GM18505 (cell line): Measurements from ENCODE around the gene ICOSLG.
"Not testable (repeated sequence)": the region's sequence is repeated elsewhere in the genome, so short reads cannot be mapped to it uniquely, and the experiment has no call there.

Experiments
- ATAC-seq: cut with Tn5 transposase; IDR thresholded peaks from one replicate; pipeline ENCODE4 v1.9.1; 2021; ENCODE audit not compliant: unreplicated experiment
- POLR2A ChIP-seq: IDR thresholded peaks from 4 replicates; pipeline ENCODE4 v1.6.1; 2011; ENCODE audit warnings: borderline replicate concordance; ENCODE audit not compliant: insufficient read depth, insufficient read length; ENCODE audit errors: extremely low read depth

The ICOSLG gene

GRCh38 chr21:44260066-44260465, 19.3 kb upstream of the ICOSLG start:
- ATAC-seq: no peak
- no peak for TF ChIP-seq POLR2A

- no peak for TF ChIP-seq POLR2A
- ATAC-seq: no peak
Observed at GRCh38 chr21:44259082-44259705, 18.5 kb upstream of the ICOSLG start.

GRCh38 chr21:44258056-44258725, 17.4 kb upstream of the ICOSLG start:
- TF ChIP-seq POLR2A: no peak
- ATAC-seq: no peak

GRCh38 chr21:44255511-44255981, 14.8 kb upstream of the ICOSLG start:
- TF ChIP-seq POLR2A: no peak
- ATAC-seq: no peak

- TF ChIP-seq POLR2A: no peak
- ATAC-seq: no peak
Observed at GRCh38 chr21:44253832-44254710, 13.3 kb upstream of the ICOSLG start.

- ATAC-seq: not testable (repeated sequence)
Observed at GRCh38 chr21:44249204-44250037, 8.7 kb upstream of the ICOSLG start.

GRCh38 chr21:44247904-44248303, 7.2 kb upstream of the ICOSLG start:
- not testable (repeated sequence) for ATAC-seq

GRCh38 chr21:44243980-44244379, 3.2 kb upstream of the ICOSLG start:
- ATAC-seq: peak; percentile 45

GRCh38 chr21:44241281-44241680, 538 bp upstream of the ICOSLG start:
- peak; percentile 30 for ATAC-seq

GRCh38 chr21:44240353-44240752, 390 bp downstream of the ICOSLG start:
- peak; percentile 6 for ATAC-seq

GRCh38 chr21:44229561-44229960, 11.2 kb downstream of the ICOSLG start:
- ATAC-seq: not testable (repeated sequence)

GRCh38 chr21:44228109-44228508, 12.6 kb downstream of the ICOSLG start:
- not testable (repeated sequence) for ATAC-seq

GRCh38 chr21:44227614-44228013, 13.1 kb downstream of the ICOSLG start:
- ATAC-seq: not testable (repeated sequence)

- ATAC-seq: not testable (repeated sequence)
Observed at GRCh38 chr21:44225605-44226004, 15.1 kb downstream of the ICOSLG start.

- ATAC-seq: not testable (repeated sequence)
Observed at GRCh38 chr21:44223334-44223733, 17.4 kb downstream of the ICOSLG start.

- ATAC-seq: not testable (repeated sequence)
Observed at GRCh38 chr21:44220674-44221073, 20.1 kb downstream of the ICOSLG start.

- not testable (repeated sequence) for ATAC-seq
Observed at GRCh38 chr21:44218461-44218860, 22.3 kb downstream of the ICOSLG start.

- ATAC-seq: not testable (repeated sequence)
Observed at GRCh38 chr21:44211978-44212377, 28.8 kb downstream of the ICOSLG start.

- ATAC-seq: not testable (repeated sequence)
Observed at GRCh38 chr21:44211574-44211973, 29.2 kb downstream of the ICOSLG start.
